Heart left ventricle (tissue), 16 donors: ENCODE results near the gene MAGT1. TPM values are rescaled to one million over a fixed set of nuclear protein-coding genes. Genes with fewer than 3 reads are reported as not detected.

Experiments used
- ATAC-seq, 4 donors: fragments of 200-7000 bp; cut with Tn5 transposase; one replicate each; pipeline ENCODE4 v1.9.1; 2020 to 2022; ENCODE audit warnings: moderate library complexity in 4 of 4, mild to moderate bottlenecking in 3 of 4, moderate number of reproducible peaks in 1 of 4
- DNase-seq, 5 donors: peaks; one replicate each; pipeline ENCODE4 v3.0.0-alpha.2; 2020
- H3K27ac ChIP-seq, 12 donors: fragments of 200-600 bp; sonication (generic) in 4 of 12; one replicate each; pipeline versions ENCODE4 v1.5.0 to v1.8.0; 2016 to 2022; ENCODE audit warnings: mild to moderate bottlenecking in 2 of 12
- H3K27me3 ChIP-seq, 9 donors: fragments of 200-600 bp; sonication (generic) in 2 of 9; one replicate each; pipeline versions ENCODE4 v1.5.1 to v1.8.0; 2016 to 2022; ENCODE audit warnings: mild to moderate bottlenecking in 3 of 9
- H3K36me3 ChIP-seq, 9 donors: fragments of 200-600 bp; sonication (generic) in 2 of 9; one replicate each; pipeline versions ENCODE4 v1.5.0 to v1.8.0; 2018 to 2022; ENCODE audit warnings: mild to moderate bottlenecking in 2 of 9
- H3K4me1 ChIP-seq, 12 donors: fragments of 200-600 bp; sonication (generic) in 4 of 12; one replicate each; pipeline versions ENCODE4 v1.5.0 to v1.8.0; 2016 to 2022; ENCODE audit warnings: mild to moderate bottlenecking in 3 of 12
- H3K4me3 ChIP-seq, 12 donors: fragments of 200-600 bp; sonication (generic) in 4 of 12; one replicate each; pipeline versions ENCODE4 v1.5.0 to v1.8.0; 2017 to 2022; ENCODE audit warnings: mild to moderate bottlenecking in 9 of 12, moderate library complexity in 4 of 12
- H3K9me3 ChIP-seq, 12 donors: fragments of 200-600 bp; sonication (generic) in 4 of 12; one replicate each; pipeline versions ENCODE4 v1.5.0 to v1.8.0; 2016 to 2022; ENCODE audit warnings: mild to moderate bottlenecking in 1 of 12
- POLR2A ChIP-seq, 2 donors: fragments of 450-650 bp; IDR thresholded peaks; one replicate each; pipeline ENCODE4 v1.6.1; 2017; ENCODE audit warnings: antibody characterized with exemption in 2 of 2, mild to moderate bottlenecking in 2 of 2, moderate library complexity in 2 of 2
- WGBS, 4 donors: extraction: QIAGEN DNeasy Blood & Tissue Kit in 2 of 4; methylation state at CpG; one replicate each; pipeline versions ENCODE4 v1.1.5 to v1.1.7; 2013 to 2018; 5-methylcytosine and 5-hydroxymethylcytosine counted together
- intact Hi-C, 10 donors: fragments of 100-400 bp; cut with DNase I; formaldehyde crosslinking; loops; one replicate each; pipeline versions ENCODE4 v1.11.1 to v1.14.2; 2022
- polyA plus RNA-seq, 2 donors: library from polyadenylated mRNA; stranded (reverse); fragments of 200-250 nt; gene quantifications; one replicate each; pipeline ENCODE4 v1.2.3, GENCODE V29; 2013
- total RNA-seq, 9 donors: library from RNA; depleted of rRNA in 2 of 9; stranded (reverse); fragments of >200 nt in 2 of 9; fragmentation: NEBNext Ultra II Directional in 3 of 9; extraction: Animal tissue kit (Norgen Biotek cat#: 25700) in 3 of 9; gene quantifications; one replicate each; pipeline versions ENCODE4 v1.1.0 to v1.2.4, GENCODE V29; 2016 to 2023
- TF ChIP-seq, protein P1 (sequence below), 12 donors: fragments of 200-600 bp; sonication (generic) in 4 of 12; IDR thresholded peaks; one replicate each; pipeline versions ENCODE4 v1.5.0 to v1.8.0; 2018 to 2022; ENCODE audit warnings: antibody characterized with exemption in 12 of 12, mild to moderate bottlenecking in 5 of 12
- donor health status: ischemic (EF 13 %, LVEDD 7.1; RV severe dilation, severe dysfunction).
- donor health status: healthy with polysubstance abuse.
- donor health status: DM: no; HTN: yes; CAD: no.
- donor health status: DM: no; HTN: no; CAD: no.
- donor health status: ischemic (EF 25% LVEDD 6.9; RV normal size, moderate dysfunction).
- donor health status: ischemic (EF 25% LVEDD 5.7; RV mildly dilated, moderate dysfunction).
- donor health status: healthy.
- donor health status: DM: yes; HTN: yes; CAD: no.
- donor health status: ischemic (EF 35%, LVEDD 5.7; RV mildly dilated, moderate dysfunction).
- donor health status: nonischemic (EF 11% LVEDD 7.7; RV severe dilation, severe dysfunction).
- donor health status: DM: yes; HTN: yes; CAD: no.
- donor health status: PGD.
- donor health status: ischemic (EF 29% LVEDD 5.4; RV normal size, mild dysfunction).
- donor health status: nonischemic (EF 23%, LVEDD 6.1; RV moderate dilation, normal function).

The MAGT1 gene
- total and polyA plus RNA-seq, 11 donors: 17.4 to 77.2 (median 56.3) TPM

DNA sequence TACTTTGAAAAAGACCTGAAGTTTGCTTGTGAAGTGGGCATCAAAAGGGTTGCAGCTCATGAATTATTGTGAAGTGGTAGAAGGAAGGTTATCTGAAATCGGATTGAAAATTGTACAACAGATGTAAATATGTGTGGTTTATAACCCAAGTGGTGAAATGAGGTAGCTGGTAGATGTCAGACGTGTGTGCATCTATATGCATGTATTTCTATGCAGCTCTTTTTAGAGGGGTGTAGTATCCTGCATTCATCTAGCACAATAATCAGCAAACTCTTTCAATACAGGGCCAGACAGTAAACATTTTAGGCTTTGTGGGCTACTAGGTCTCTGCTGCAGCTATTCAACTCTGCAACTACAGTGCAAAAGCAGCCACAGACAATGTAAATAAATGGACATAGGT lies 118.6 kb downstream of the MAGT1 start:
- Histone ChIP-seq H3K27me3 (no peaks in the 10 kb centered on the region), H3K9me3 (no peaks in the 10 kb centered on the region), H3K36me3 (no peaks in the 10 kb centered on the region), H3K27ac (no peak overlapping the region), H3K4me1 (peaks cover 0 to 12% (median 4%) of the 10 kb centered on the region in 12 donors), H3K4me3 (no peak overlapping the region)
- DNase-seq: no peak
- TF ChIP-seq, protein P1, sequence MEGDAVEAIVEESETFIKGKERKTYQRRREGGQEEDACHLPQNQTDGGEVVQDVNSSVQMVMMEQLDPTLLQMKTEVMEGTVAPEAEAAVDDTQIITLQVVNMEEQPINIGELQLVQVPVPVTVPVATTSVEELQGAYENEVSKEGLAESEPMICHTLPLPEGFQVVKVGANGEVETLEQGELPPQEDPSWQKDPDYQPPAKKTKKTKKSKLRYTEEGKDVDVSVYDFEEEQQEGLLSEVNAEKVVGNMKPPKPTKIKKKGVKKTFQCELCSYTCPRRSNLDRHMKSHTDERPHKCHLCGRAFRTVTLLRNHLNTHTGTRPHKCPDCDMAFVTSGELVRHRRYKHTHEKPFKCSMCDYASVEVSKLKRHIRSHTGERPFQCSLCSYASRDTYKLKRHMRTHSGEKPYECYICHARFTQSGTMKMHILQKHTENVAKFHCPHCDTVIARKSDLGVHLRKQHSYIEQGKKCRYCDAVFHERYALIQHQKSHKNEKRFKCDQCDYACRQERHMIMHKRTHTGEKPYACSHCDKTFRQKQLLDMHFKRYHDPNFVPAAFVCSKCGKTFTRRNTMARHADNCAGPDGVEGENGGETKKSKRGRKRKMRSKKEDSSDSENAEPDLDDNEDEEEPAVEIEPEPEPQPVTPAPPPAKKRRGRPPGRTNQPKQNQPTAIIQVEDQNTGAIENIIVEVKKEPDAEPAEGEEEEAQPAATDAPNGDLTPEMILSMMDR (IDR thresholded peaks at IDR 0.05): no peak
- no peak for TF ChIP-seq POLR2A (IDR thresholded peaks at IDR 0.05)
- intact Hi-C loops: no loop called here
- ATAC-seq: no peak
- WGBS, 4 donors: 35 to 61% (median 48%) methylated on average over 2 of the region's 2 CpGs

Other genes with a start within 250 kb of the MAGT1 start
- 100 to 1,000 TPM in 1 of 9 donors, 10 to 100 TPM in 8; 52.4 to 102 (median 85.0) TPM for gene ATRX, start 109.2 kb downstream of the MAGT1 start, total RNA-seq
- gene ATRX, start 109.2 kb downstream of the MAGT1 start, polyA plus RNA-seq: 10 to 100 TPM; 24.6 to 27.8 TPM
- gene COX7B, start 4.0 kb upstream of the MAGT1 start, total RNA-seq: 1,000 to 10,000 TPM in 8 of 9 donors, 100 to 1,000 TPM in 1; 815 to 2,958 (median 1,377) TPM
- gene COX7B, start 4.0 kb upstream of the MAGT1 start, polyA plus RNA-seq: 1,000 to 10,000 TPM; 2,480 to 8,827 TPM
- gene ATP7A, start 15.3 kb upstream of the MAGT1 start, total RNA-seq: 1 to 10 TPM; 4.4 to 9.3 (median 5.8) TPM
- 1 to 10 TPM; 1.4 to 2.9 TPM for gene ATP7A, start 15.3 kb upstream of the MAGT1 start, polyA plus RNA-seq
- not detected for gene PGAM4, start 74.2 kb upstream of the MAGT1 start, total RNA-seq
- under 1 TPM in 1 of 2 donors, not detected in 1; 0.19 TPM for gene PGAM4, start 74.2 kb upstream of the MAGT1 start, polyA plus RNA-seq
- 100 to 1,000 TPM; 291 to 616 (median 458) TPM for gene PGK1, start 208.8 kb upstream of the MAGT1 start, total RNA-seq
- gene PGK1, start 208.8 kb upstream of the MAGT1 start, polyA plus RNA-seq: 100 to 1,000 TPM in 1 of 2 donors, 10 to 100 TPM in 1; 76.5 to 400 TPM
- gene TAF9B, start 244.2 kb upstream of the MAGT1 start, total RNA-seq: 10 to 100 TPM; 17.7 to 31.9 (median 24.5) TPM
- 10 to 100 TPM; 10.2 to 15.7 TPM for gene TAF9B, start 244.2 kb upstream of the MAGT1 start, polyA plus RNA-seq